SH-SY5Y (cell line): ENCODE measurements around the gene TMEM89.

Experiments used
- GATA2 ChIP-seq: IDR thresholded peaks from 2 replicates; pipeline ENCODE4 v1.6.1; 2011; ENCODE audit warnings: mild to moderate bottlenecking, low read depth, low read length
- GATA3 ChIP-seq: IDR thresholded peaks from 2 replicates; pipeline ENCODE4 v1.6.1; 2011; ENCODE audit warnings: low read depth, mild to moderate bottlenecking, low read length, moderate library complexity

DNA sequence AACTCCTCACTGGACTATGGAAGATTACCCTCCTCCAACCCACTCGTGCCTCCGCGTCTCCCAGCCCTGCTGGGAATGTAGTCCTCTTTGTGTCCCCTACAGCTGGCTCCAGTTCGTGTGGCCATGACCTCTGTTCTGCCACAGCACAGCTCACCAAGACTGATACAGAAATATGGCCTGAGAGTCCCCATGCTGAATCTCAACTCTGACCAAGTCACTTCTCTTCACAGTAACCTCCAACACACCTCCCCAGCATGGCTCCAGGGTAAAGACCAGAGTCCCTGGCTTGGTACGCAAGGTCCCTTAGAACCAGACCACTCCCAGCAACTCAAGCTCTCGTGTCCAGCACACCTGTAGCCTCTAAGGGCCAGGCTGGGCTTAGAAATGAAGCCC is 24.2 kb downstream of the TMEM89 start:
- TF ChIP-seq GATA2, result no peak
- no peak for TF ChIP-seq GATA3
